WTC11 (cell line): ENCODE measurements around the gene EMC1. TPM values are rescaled to one million over a fixed set of nuclear protein-coding genes. Genes with fewer than 3 reads are reported as not detected.

Experiments
- ATAC-seq: fragments of 200-7000 bp; cut with Tn5 transposase; 2 replicates; pipeline ENCODE4 v1.10.0; 2021; ENCODE audit warnings: mild to moderate bottlenecking, moderate library complexity
- CTCF ChIA-PET: fragments of 300-600 bp; sonication (Branson Sonifier 250); formaldehyde crosslinking; loops from one replicate; lab custom pipeline; 2021; ENCODE audit warnings: antibody characterized with exemption; lab: Charles Lee
- POLR2A ChIA-PET: fragments of 350-600 bp; sonication (Branson Sonifier 250); formaldehyde crosslinking; loops from one replicate; lab custom pipeline; 2021; ENCODE audit warnings: antibody characterized with exemption; lab: Charles Lee
- DNase-seq: peaks from one replicate; pipeline ENCODE4 v3.0.0; 2021; ENCODE audit warnings: low spot score
- H3K27ac Mint-ChIP-seq: 2 replicates; pipeline ENCODE4 v1.8.0; 2021; ENCODE audit warnings: mixed read lengths
- H3K27me3 Mint-ChIP-seq: 2 replicates; pipeline ENCODE4 v1.8.0; 2021; ENCODE audit warnings: low read depth, mild to moderate bottlenecking, moderate library complexity, mixed read lengths
- H3K36me3 Mint-ChIP-seq: 2 replicates; pipeline ENCODE4 v1.8.0; 2021; ENCODE audit warnings: mixed read lengths
- H3K4me1 Mint-ChIP-seq: 2 replicates; pipeline ENCODE4 v1.8.0; 2022; ENCODE audit warnings: mixed read lengths
- H3K4me3 Mint-ChIP-seq: 2 replicates; pipeline ENCODE4 v1.8.0; 2021; ENCODE audit warnings: mild to moderate bottlenecking, moderate library complexity, mixed read lengths
- H3K9me3 Mint-ChIP-seq: 2 replicates; pipeline ENCODE4 v1.8.0; 2021; ENCODE audit warnings: mixed read lengths
- ATF1 ChIP-seq: sonication (generic); formaldehyde crosslinking; IDR thresholded peaks from 2 replicates; pipeline ENCODE4 v1.8.1; 2023; ENCODE audit warnings: mild to moderate bottlenecking, moderate library complexity, missing genetic modification reagents
- ESRRA ChIP-seq: sonication (generic); formaldehyde crosslinking; IDR thresholded peaks from 2 replicates; pipeline ENCODE4 v1.8.1; 2022; ENCODE audit warnings: mild to moderate bottlenecking, missing genetic modification reagents, borderline replicate concordance
- ETV6 ChIP-seq: sonication (generic); formaldehyde crosslinking; IDR thresholded peaks from 2 replicates; pipeline ENCODE4 v1.8.1; 2022; ENCODE audit warnings: mild to moderate bottlenecking, missing genetic modification reagents
- OVOL2 ChIP-seq: fragments of 250-450 bp; sonication (Bioruptor Pico); IDR thresholded peaks from 2 replicates; pipeline ENCODE4 v1.9.0; 2021; ENCODE audit warnings: mild to moderate bottlenecking, borderline replicate concordance
- SMAD3 ChIP-seq: sonication (generic); formaldehyde crosslinking; IDR thresholded peaks from 2 replicates; pipeline ENCODE4 v1.8.0; 2022; ENCODE audit warnings: missing genetic modification reagents, mild to moderate bottlenecking, borderline replicate concordance
- total RNA-seq: library from RNA; stranded (reverse); gene quantifications from 3 replicates; pipeline ENCODE4 v1.2.3, GENCODE V29; 2021
- TF ChIP-seq, protein P1 (sequence below): sonication (generic); formaldehyde crosslinking; IDR thresholded peaks from 2 replicates; pipeline ENCODE4 v1.8.1; 2022; ENCODE audit warnings: mild to moderate bottlenecking, moderate library complexity, missing genetic modification reagents
- TF ChIP-seq, protein P2 (sequence below): fragments of 200-600 bp; IDR thresholded peaks from 2 replicates; pipeline ENCODE4 v1.8.0; 2022; ENCODE audit warnings: antibody characterized with exemption
- TF ChIP-seq, protein P3 (sequence below): fragments of 250-450 bp; sonication (Bioruptor Pico); IDR thresholded peaks from 2 replicates; pipeline ENCODE4 v1.9.0; 2021; ENCODE audit warnings: mild to moderate bottlenecking, borderline replicate concordance
- TF ChIP-seq, protein P4 (sequence below): sonication (generic); formaldehyde crosslinking; IDR thresholded peaks from 2 replicates; pipeline ENCODE4 v1.8.1; 2022; ENCODE audit warnings: mild to moderate bottlenecking, missing genetic modification reagents, moderate library complexity, borderline replicate concordance
- TF ChIP-seq, protein P5 (sequence below): sonication (generic); formaldehyde crosslinking; IDR thresholded peaks from 2 replicates; pipeline ENCODE4 v1.8.0; 2022; ENCODE audit warnings: mild to moderate bottlenecking, missing genetic modification reagents
- TF ChIP-seq, protein P6 (sequence below): fragments of 250-450 bp; sonication (Bioruptor Pico); IDR thresholded peaks from 2 replicates; pipeline ENCODE4 v1.9.0; 2021; ENCODE audit warnings: mild to moderate bottlenecking
- TF ChIP-seq, protein P7 (sequence below): sonication (generic); formaldehyde crosslinking; IDR thresholded peaks from 2 replicates; pipeline ENCODE4 v1.8.1; 2023; ENCODE audit warnings: mild to moderate bottlenecking, missing genetic modification reagents, borderline replicate concordance
- TF ChIP-seq, protein P8 (sequence below): sonication (generic); formaldehyde crosslinking; IDR thresholded peaks from 2 replicates; pipeline ENCODE4 v1.8.0; 2022; ENCODE audit warnings: mild to moderate bottlenecking, missing genetic modification reagents

The EMC1 gene
- total RNA-seq, 1 experiment from 2014 or later: 53.5 TPM

DNA sequence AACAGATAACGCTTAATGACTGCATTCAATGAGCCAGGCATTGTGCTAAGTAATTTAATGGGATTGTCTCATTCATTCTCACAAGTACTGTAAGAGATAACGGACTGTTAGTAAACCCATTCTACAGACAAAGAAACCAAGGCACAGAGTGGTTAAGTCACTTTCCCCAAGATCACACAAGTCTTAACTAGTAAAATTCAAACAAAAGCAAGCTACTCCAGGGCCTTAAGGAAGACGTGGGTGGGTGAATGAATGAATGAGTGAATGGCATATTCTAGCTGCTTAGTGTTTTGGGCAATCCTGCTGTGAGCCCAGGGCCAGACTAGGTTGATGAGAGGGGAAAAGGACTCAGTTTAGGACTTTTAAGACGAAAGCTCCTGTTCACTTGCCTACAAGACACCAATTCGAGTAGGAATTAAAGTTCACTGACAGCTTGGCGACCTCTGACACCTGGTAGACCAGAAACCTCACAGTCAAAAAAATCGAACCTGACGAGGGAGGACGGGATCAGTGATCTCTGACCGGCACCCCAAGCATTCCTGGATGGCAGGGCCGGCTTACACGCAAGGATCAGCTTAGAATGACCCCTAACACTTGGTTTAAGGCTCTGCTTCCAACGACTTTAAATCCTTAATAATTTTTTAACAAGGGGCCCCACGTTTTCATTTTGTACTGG lies 557 bp downstream of the EMC1 start (continued):
- no peak for TF ChIP-seq ATF1 (CRISPR knock-in tag)

DNA sequence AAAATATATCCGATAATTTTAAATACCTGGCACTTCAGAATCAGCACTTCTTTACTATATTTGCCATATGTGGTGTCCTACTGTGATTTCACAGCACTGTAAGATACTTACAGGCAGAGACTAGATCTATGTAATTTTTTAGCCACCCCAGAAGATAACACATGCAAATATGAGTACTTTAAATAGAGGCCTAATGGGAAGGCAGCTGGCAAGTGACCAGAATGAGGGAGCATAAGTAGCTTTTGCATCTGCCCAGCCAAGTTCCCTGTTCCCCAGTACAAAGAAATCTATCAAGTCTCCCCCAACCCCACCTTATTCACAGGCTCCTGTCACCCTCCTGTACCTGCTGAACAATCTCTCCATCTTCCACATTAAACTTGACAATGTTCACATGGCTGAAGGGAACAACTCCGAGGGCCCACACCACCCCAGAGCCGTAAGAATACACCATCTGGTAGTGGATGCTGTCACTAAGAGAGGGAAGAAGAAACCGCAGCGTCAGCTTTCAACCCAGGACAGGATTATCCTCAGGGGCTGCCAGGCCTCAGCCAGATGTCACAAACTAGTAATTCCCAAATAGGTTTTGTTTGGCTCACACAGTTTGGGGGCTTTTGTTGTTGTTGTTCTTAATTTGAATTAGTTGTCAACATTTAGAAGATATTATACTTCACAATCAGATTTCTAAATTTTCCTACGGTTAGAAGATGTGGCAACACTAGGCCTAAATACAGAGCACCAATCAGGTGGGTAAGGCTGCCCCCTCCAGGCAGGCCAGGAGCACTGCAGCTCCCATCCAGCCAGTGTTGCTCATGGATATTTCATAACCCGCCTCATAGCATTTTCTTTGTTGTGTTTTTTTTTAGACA lies 10.4 kb downstream of the EMC1 start:
- Mint-ChIP-seq H3K27ac (no peak overlapping the region), H3K4me1 (no peaks in the 10 kb centered on the region), H3K4me3 (no peak overlapping the region), H3K9me3 (no peaks in the 10 kb centered on the region), H3K27me3 (no peaks in the 10 kb centered on the region), H3K36me3 (peaks cover 78% of the 10 kb centered on the region)
- ChIA-PET POLR2A (interaction anchor here (0.6 kb wide), 1 partner anchor 20 kb away, joined by 4 read pairs; no protein-coding TSS in a partner anchor), CTCF (interaction anchor here (0.6 to 2.1 kb wide), 19 partner anchors 10 to 411 kb away, joined by 3 to 7 read pairs (median 4); partner anchors contain the start of genes AKR7A3, EMC1, MRTO4 and SLC66A1)
- TF ChIP-seq, protein P1, sequence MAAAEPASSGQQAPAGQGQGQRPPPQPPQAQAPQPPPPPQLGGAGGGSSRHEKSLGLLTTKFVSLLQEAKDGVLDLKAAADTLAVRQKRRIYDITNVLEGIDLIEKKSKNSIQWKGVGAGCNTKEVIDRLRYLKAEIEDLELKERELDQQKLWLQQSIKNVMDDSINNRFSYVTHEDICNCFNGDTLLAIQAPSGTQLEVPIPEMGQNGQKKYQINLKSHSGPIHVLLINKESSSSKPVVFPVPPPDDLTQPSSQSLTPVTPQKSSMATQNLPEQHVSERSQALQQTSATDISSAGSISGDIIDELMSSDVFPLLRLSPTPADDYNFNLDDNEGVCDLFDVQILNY (CRISPR knock-in tag): no peak
- TF ChIP-seq, protein P2, sequence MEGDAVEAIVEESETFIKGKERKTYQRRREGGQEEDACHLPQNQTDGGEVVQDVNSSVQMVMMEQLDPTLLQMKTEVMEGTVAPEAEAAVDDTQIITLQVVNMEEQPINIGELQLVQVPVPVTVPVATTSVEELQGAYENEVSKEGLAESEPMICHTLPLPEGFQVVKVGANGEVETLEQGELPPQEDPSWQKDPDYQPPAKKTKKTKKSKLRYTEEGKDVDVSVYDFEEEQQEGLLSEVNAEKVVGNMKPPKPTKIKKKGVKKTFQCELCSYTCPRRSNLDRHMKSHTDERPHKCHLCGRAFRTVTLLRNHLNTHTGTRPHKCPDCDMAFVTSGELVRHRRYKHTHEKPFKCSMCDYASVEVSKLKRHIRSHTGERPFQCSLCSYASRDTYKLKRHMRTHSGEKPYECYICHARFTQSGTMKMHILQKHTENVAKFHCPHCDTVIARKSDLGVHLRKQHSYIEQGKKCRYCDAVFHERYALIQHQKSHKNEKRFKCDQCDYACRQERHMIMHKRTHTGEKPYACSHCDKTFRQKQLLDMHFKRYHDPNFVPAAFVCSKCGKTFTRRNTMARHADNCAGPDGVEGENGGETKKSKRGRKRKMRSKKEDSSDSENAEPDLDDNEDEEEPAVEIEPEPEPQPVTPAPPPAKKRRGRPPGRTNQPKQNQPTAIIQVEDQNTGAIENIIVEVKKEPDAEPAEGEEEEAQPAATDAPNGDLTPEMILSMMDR: peak; percentile 81
- DNase-seq: peak; percentile 63
- peak; percentile 91 for ATAC-seq

DNA sequence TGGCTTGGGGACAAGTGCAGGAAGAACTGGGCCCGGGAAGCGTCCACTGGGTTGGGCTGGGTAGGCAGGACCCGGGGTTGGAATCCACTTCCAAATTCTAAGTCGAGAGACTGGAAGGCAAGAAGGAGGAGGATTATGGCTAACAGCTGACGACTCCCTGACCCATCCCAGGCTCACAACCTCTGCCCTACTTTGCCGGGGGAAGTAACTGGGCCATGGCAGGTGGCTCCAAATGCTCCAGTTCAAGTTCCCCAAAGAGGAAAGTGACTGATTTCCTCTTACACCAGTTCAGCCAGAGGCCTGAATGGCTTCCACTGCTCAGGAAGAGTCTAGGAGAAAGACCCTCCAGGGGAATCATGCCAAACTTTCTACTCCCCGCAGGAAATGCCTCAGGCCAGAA lies 11.4 kb downstream of the EMC1 start:
- DNase-seq (no peak), ATAC-seq (no peak)
- ChIA-PET POLR2A (no interaction called here), CTCF (interaction anchor here (0.9 to 2.1 kb wide), 3 partner anchors 12 to 49 kb away, joined by 3 to 4 read pairs (median 4); partner anchors contain the start of genes AKR7A3, EMC1 and MRTO4)
- Mint-ChIP-seq H3K27me3 (no peaks in the 10 kb centered on the region), H3K4me3 (no peak overlapping the region), H3K4me1 (no peaks in the 10 kb centered on the region), H3K9me3 (no peaks in the 10 kb centered on the region), H3K36me3 (peaks cover 79% of the 10 kb centered on the region), H3K27ac (no peak overlapping the region)
- TF ChIP-seq, protein P3, sequence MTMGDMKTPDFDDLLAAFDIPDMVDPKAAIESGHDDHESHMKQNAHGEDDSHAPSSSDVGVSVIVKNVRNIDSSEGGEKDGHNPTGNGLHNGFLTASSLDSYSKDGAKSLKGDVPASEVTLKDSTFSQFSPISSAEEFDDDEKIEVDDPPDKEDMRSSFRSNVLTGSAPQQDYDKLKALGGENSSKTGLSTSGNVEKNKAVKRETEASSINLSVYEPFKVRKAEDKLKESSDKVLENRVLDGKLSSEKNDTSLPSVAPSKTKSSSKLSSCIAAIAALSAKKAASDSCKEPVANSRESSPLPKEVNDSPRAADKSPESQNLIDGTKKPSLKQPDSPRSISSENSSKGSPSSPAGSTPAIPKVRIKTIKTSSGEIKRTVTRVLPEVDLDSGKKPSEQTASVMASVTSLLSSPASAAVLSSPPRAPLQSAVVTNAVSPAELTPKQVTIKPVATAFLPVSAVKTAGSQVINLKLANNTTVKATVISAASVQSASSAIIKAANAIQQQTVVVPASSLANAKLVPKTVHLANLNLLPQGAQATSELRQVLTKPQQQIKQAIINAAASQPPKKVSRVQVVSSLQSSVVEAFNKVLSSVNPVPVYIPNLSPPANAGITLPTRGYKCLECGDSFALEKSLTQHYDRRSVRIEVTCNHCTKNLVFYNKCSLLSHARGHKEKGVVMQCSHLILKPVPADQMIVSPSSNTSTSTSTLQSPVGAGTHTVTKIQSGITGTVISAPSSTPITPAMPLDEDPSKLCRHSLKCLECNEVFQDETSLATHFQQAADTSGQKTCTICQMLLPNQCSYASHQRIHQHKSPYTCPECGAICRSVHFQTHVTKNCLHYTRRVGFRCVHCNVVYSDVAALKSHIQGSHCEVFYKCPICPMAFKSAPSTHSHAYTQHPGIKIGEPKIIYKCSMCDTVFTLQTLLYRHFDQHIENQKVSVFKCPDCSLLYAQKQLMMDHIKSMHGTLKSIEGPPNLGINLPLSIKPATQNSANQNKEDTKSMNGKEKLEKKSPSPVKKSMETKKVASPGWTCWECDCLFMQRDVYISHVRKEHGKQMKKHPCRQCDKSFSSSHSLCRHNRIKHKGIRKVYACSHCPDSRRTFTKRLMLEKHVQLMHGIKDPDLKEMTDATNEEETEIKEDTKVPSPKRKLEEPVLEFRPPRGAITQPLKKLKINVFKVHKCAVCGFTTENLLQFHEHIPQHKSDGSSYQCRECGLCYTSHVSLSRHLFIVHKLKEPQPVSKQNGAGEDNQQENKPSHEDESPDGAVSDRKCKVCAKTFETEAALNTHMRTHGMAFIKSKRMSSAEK (CRISPR knock-in tag): no peak
- TF ChIP-seq, protein P4, sequence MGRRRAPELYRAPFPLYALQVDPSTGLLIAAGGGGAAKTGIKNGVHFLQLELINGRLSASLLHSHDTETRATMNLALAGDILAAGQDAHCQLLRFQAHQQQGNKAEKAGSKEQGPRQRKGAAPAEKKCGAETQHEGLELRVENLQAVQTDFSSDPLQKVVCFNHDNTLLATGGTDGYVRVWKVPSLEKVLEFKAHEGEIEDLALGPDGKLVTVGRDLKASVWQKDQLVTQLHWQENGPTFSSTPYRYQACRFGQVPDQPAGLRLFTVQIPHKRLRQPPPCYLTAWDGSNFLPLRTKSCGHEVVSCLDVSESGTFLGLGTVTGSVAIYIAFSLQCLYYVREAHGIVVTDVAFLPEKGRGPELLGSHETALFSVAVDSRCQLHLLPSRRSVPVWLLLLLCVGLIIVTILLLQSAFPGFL: no peak
- TF ChIP-seq ETV6 (CRISPR knock-in tag): no peak
- TF ChIP-seq, protein P5, sequence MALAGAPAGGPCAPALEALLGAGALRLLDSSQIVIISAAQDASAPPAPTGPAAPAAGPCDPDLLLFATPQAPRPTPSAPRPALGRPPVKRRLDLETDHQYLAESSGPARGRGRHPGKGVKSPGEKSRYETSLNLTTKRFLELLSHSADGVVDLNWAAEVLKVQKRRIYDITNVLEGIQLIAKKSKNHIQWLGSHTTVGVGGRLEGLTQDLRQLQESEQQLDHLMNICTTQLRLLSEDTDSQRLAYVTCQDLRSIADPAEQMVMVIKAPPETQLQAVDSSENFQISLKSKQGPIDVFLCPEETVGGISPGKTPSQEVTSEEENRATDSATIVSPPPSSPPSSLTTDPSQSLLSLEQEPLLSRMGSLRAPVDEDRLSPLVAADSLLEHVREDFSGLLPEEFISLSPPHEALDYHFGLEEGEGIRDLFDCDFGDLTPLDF (CRISPR knock-in tag): no peak
- TF ChIP-seq OVOL2: no peak
- TF ChIP-seq, protein P6, sequence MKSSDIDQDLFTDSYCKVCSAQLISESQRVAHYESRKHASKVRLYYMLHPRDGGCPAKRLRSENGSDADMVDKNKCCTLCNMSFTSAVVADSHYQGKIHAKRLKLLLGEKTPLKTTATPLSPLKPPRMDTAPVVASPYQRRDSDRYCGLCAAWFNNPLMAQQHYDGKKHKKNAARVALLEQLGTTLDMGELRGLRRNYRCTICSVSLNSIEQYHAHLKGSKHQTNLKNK (CRISPR knock-in tag): no peak
- TF ChIP-seq, protein P7, sequence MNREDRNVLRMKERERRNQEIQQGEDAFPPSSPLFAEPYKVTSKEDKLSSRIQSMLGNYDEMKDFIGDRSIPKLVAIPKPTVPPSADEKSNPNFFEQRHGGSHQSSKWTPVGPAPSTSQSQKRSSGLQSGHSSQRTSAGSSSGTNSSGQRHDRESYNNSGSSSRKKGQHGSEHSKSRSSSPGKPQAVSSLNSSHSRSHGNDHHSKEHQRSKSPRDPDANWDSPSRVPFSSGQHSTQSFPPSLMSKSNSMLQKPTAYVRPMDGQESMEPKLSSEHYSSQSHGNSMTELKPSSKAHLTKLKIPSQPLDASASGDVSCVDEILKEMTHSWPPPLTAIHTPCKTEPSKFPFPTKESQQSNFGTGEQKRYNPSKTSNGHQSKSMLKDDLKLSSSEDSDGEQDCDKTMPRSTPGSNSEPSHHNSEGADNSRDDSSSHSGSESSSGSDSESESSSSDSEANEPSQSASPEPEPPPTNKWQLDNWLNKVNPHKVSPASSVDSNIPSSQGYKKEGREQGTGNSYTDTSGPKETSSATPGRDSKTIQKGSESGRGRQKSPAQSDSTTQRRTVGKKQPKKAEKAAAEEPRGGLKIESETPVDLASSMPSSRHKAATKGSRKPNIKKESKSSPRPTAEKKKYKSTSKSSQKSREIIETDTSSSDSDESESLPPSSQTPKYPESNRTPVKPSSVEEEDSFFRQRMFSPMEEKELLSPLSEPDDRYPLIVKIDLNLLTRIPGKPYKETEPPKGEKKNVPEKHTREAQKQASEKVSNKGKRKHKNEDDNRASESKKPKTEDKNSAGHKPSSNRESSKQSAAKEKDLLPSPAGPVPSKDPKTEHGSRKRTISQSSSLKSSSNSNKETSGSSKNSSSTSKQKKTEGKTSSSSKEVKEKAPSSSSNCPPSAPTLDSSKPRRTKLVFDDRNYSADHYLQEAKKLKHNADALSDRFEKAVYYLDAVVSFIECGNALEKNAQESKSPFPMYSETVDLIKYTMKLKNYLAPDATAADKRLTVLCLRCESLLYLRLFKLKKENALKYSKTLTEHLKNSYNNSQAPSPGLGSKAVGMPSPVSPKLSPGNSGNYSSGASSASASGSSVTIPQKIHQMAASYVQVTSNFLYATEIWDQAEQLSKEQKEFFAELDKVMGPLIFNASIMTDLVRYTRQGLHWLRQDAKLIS (CRISPR knock-in tag): no peak
- TF ChIP-seq SMAD3: no peak
- no peak for TF ChIP-seq ESRRA
- TF ChIP-seq, protein P8, sequence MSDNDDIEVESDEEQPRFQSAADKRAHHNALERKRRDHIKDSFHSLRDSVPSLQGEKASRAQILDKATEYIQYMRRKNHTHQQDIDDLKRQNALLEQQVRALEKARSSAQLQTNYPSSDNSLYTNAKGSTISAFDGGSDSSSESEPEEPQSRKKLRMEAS: no peak
